Activated naive CD4-positive, alpha-beta T cell treated with anti-CD3 and anti-CD28 coated beads, Interleukin-2, amount 10 ng/mL, durations not matched to agents 7 days and 5 days (primary cell): ENCODE results near the gene SCAANT1.

ENCODE experiments used
- CTCF ChIA-PET: fragments of 350-600 bp; sonication (Branson Sonifier 250); formaldehyde crosslinking; loops from one replicate; lab custom pipeline; 2021; ENCODE audit warnings: antibody characterized with exemption; lab: Charles Lee
- DNase-seq: peaks from one replicate; pipeline ENCODE4 v3.0.0-alpha.2; 2020
- H3K27ac Mint-ChIP-seq: one replicate; pipeline ENCODE4 v1.8.0; 2021; ENCODE audit warnings: mild to moderate bottlenecking, moderate library complexity, mixed read lengths
- H3K27me3 Mint-ChIP-seq: one replicate; pipeline ENCODE4 v1.8.0; 2021; ENCODE audit warnings: mild to moderate bottlenecking, mixed read lengths
- H3K36me3 Mint-ChIP-seq: one replicate; pipeline ENCODE4 v1.8.0; 2021; ENCODE audit warnings: mixed read lengths
- H3K4me1 Mint-ChIP-seq: one replicate; pipeline ENCODE4 v1.8.0; 2021; ENCODE audit warnings: mixed read lengths
- H3K4me3 Mint-ChIP-seq: one replicate; pipeline ENCODE4 v1.8.0; 2021; ENCODE audit warnings: mild to moderate bottlenecking, moderate library complexity, mixed read lengths
- H3K9me3 Mint-ChIP-seq: one replicate; pipeline ENCODE4 v1.8.0; 2021; ENCODE audit warnings: mixed read lengths

Gene SCAANT1

DNA sequence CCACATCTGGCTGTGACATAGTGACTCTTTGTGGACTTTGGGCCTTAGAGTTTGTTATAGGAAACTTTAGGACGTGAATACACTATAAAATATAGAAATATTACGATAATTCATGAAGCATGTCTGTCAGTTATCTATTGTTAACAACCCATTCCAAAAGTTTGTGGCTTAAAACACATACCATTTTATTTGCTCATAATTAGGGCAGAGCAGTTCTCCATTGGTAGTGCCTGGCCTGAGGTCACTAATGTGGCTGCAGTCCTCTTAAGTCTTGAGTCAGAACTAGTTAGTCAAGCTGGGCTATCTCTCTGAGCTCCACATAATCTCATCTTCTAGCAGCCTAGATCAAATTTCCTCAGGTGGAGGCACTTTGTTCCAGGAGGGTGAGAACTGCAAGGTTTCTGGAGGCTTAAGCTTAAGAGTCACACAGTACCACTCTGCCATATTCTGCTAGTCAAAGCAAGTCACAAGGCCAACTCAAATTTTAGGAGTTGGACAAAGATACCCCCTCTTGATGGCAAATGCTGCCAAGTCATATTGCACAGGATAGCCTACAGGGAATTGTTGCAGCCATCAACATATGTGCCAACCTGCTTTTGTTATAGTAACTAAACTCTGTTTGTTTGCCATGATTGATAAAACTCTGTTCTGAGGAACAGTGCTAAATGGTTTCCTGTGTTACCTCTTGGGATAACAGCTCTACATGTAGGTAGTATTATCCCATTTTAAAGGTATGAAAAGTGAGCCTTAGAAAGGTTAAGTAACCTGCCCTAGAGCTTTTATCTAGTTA is 39.9 kb downstream of the SCAANT1 start:
- H3K9me3 Mint-ChIP-seq: no peaks in the 10 kb centered on the region
- no peak overlapping the region for H3K27ac Mint-ChIP-seq
- CTCF ChIA-PET: no interaction called here
- H3K36me3 Mint-ChIP-seq: peaks cover 24% of the 10 kb centered on the region
- H3K4me1 Mint-ChIP-seq: peaks cover 34% of the 10 kb centered on the region
- no peaks in the 10 kb centered on the region for H3K27me3 Mint-ChIP-seq
- H3K4me3 Mint-ChIP-seq: no peak overlapping the region
- DNase-seq: no peak

DNA sequence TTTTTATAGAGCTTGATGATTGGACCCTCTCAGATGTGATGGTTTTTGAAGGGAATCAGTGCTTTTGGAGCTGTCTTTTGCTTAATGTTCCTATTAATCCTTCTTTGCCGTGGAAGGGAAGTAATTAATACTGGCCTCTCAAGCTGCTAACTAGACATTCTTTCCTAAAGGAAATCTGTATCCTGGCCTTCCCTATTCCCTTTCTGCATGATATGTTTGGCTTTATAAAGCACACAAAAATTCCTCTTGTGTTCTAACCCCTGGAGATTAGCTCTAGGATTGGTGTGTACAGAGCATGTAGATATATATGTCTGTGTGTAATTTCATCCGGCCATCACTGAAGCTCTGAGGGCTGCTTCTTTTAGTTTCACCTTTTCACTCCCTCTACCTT is 41.6 kb downstream of the SCAANT1 start:
- H3K9me3 Mint-ChIP-seq: no peaks in the 10 kb centered on the region
- H3K27me3 Mint-ChIP-seq: no peaks in the 10 kb centered on the region
- peaks cover 37% of the 10 kb centered on the region for H3K4me1 Mint-ChIP-seq
- CTCF ChIA-PET: no interaction called here
- peaks cover 32% of the 10 kb centered on the region for H3K36me3 Mint-ChIP-seq
- H3K27ac Mint-ChIP-seq: no peak overlapping the region
- H3K4me3 Mint-ChIP-seq: no peak overlapping the region
- no peak for DNase-seq

DNA sequence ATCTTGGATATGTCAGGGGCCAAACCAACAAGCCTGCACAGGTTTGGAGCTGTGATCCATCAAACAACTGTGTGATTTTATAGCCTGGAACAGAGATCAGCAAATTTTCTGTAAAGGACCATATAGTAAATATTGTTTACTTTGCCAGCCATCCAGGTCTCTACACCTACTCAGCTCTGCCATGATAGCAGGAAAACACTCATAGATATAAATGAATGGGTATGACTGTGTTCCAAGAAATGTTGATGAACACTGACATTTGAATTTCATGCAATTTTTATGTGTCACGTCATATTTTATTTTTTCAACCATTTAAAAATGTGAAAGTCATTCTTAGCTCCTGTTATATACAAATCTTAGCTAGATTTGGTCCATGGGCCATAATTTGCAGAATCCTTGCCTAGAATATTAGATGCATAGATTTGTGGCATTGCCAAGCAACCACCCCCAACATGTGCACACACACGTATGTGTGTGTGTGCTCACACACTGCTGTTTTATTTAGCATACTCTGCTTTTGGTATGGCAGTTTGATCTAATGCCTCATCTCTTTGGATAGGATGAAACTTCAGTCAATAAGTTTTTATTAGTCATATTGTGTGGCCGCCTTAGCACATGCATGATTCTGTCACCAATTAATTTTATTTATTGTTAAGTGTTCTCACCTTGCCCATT is 42.1 kb downstream of the SCAANT1 start:
- CTCF ChIA-PET: no interaction called here
- Mint-ChIP-seq H3K4me1 (peaks cover 41% of the 10 kb centered on the region), H3K4me3 (no peak overlapping the region), H3K27me3 (no peaks in the 10 kb centered on the region), H3K27ac (no peak overlapping the region), H3K9me3 (no peaks in the 10 kb centered on the region), H3K36me3 (peaks cover 33% of the 10 kb centered on the region)
- DNase-seq: no peak

DNA sequence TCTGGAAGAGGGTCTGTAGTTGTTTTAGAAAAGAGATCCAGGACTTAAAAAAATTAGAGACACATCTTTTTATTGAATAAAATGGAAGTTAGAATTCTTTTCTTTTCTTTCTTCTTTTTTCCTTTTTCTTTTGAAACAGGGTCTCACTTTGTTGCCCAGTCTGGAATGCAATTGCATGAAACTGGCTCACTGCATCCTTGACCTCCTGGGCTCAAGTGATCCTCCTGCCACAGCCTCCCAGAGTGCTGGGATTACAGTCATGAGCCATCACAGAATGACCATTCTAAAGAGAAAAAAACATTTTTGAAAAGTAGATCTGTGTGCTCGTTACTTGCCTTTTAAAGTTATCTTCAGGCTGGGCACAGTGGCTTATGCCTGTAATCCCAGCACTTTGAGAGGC is 45.0 kb downstream of the SCAANT1 start:
- H3K27ac Mint-ChIP-seq: peak overlapping the region; percentile 52
- H3K4me3 Mint-ChIP-seq: no peak overlapping the region
- peaks cover 42% of the 10 kb centered on the region for H3K4me1 Mint-ChIP-seq
- no peaks in the 10 kb centered on the region for H3K9me3 Mint-ChIP-seq
- H3K36me3 Mint-ChIP-seq: peaks cover 31% of the 10 kb centered on the region
- H3K27me3 Mint-ChIP-seq: no peaks in the 10 kb centered on the region
- CTCF ChIA-PET: no interaction called here
- no peak for DNase-seq

DNA sequence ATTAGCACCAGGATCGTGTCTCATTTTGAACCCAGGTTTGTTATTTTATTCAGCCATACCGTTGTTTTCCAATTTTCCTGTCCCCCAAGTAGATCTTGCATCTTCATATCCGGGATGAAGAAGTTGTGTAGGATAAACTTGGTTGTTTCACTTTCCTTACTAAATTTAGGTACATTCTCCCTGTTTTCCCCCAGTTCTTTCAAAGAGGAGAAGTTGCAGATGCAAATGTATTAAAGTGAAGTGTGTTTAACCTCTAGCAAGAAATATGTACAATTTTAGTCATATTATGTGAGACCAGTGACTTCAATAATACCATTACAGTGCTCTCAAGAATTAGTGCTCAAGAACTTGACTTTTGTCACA is 47.2 kb downstream of the SCAANT1 start:
- Mint-ChIP-seq H3K4me3 (peak overlapping the region; percentile 82), H3K4me1 (peaks cover 54% of the 10 kb centered on the region), H3K27ac (peak overlapping the region; percentile 87), H3K36me3 (peaks cover 32% of the 10 kb centered on the region), H3K27me3 (no peaks in the 10 kb centered on the region), H3K9me3 (no peaks in the 10 kb centered on the region)
- CTCF ChIA-PET: no interaction called here
- DNase-seq: no peak

DNA sequence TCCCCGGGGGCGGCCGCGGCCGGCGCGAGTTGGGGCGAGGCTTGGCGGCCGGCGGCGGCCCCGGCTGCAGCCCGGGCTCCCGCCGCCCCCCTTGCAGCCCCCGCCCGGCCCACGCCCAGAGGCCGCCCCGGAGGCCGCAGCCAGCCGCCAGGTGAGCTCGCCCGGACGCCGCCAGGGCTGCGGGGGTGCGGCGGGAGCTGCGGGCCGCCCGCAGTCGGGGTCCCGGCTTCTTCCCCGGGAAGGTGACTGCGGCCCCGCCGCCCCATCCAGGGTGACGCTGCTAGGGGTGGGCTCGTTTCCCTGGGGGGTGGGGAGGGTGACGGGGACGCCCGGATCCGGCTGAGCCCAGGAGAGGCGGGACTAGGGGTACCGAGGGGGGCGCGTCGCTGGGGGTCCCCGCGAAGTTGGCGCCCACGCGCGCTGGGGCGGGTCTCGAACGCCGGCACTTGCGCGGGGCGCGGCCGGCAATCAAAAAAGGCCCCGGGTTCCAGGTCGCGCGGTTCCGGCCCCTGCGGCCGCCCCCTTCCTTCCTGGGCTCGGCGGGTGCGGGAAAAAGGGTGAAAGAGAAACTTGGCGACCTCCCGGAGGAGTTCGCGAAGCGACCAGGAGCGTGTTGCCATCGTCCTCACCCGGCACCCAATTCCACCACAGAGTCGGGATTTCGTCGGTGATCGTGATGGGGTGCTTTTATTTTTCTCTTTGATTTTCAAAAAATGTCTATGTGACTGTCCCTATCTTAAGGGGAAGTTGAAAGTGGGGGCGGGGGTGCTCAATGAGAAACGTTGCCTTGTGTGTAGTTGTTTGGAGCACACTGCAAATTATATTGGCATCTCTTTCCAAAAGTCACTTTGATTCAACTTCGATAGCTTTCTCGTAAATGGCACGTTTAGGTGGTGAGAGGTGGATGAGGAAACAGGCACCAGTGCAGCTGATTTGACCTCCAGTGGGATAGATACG is 47.9 kb downstream of the SCAANT1 start:
- Mint-ChIP-seq H3K4me3 (peak overlapping the region; percentile 82), H3K27me3 (no peaks in the 10 kb centered on the region), H3K9me3 (no peaks in the 10 kb centered on the region), H3K4me1 (peaks cover 54% of the 10 kb centered on the region), H3K36me3 (peaks cover 32% of the 10 kb centered on the region), H3K27ac (peak overlapping the region; percentile 87)
- DNase-seq: peak; percentile 66
- CTCF ChIA-PET: no interaction called here

DNA sequence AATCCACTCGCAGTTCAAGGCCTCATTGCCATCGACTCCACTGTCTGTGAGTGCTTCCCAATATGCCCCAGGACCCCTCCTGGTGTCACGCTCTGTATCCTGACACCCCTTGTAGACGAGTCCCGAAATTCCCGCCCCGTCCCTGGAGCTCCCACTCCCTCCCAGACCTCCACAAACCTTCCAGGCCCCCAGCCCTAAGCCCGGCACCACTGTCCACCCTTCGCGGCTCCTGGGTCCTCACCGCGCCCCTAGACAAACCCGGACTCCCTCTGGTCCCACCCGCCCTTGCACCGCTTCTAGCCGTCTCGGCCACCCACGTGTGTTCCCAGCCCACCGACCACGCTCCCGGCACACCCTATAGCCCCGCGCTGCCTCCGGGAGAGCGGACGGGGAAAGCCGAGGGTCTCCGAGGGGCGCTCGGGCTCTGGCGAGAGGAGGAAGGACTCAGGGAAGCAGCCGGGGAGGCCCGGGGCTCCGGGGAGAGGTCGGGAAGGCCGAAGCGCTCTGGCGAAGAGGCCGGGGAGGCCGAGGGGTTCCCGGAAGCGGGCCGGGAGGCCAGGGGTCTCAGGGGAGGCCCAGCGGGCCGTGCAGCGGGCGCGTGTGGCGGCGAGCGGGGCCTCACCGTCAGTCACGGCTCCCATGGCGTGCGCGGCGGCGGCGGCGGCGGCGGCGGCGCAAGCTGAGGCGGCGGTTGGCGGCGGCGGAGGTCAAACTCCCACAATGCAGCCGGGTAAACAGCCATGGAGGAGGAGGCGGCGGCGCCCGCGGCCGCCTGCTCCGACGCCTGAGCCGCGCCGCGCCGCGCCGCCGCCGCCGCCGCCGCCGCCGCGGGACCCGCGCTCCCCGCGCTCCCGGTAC is 48.8 kb downstream of the SCAANT1 start, which contains the start of the genes ATXN7 and THOC7:
Gene ATXN7, plus strand, starts transcription at position 718 of the 858 bp plus-strand sequence. CDS start 48,732 bp downstream, outside the sequence.
Gene THOC7, minus strand, starts transcription at position 656 of the 858 bp plus-strand sequence. Its CDS starts 15 bp downstream, at position 641.
- DNase-seq: peak; percentile 75
- Mint-ChIP-seq H3K36me3 (peaks cover 27% of the 10 kb centered on the region), H3K4me1 (peaks cover 54% of the 10 kb centered on the region)

DNA sequence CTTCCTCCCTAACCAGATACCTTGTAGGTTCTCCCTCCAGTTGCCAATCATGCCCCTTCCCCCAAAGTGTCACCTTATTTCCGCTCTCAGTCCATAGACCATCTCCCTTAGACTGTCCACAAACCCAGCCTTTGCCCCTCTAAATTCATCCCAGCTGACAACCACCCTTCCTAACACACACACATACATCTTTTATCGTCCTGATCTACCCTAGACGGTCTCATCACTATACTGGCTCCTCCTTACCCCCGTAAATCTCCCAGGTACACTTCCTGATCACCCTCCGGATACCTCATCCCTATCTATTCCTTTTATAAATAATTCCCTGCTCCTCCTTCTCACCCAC is 49.4 kb downstream of the SCAANT1 start:
- H3K4me3 Mint-ChIP-seq: peak overlapping the region; percentile 70
- peaks cover 51% of the 10 kb centered on the region for H3K4me1 Mint-ChIP-seq
- H3K36me3 Mint-ChIP-seq: peaks cover 22% of the 10 kb centered on the region
- CTCF ChIA-PET: no interaction called here
- H3K27me3 Mint-ChIP-seq: no peaks in the 10 kb centered on the region
- peak overlapping the region; percentile 93 for H3K27ac Mint-ChIP-seq
- no peak for DNase-seq
- no peaks in the 10 kb centered on the region for H3K9me3 Mint-ChIP-seq

More for the DNA sequence above, 48.8 kb downstream of the SCAANT1 start, which contains the start of the genes ATXN7 and THOC7:
- CTCF ChIA-PET: no interaction called here
- no peaks in the 10 kb centered on the region for H3K27me3 Mint-ChIP-seq
- peak within 1 kb of the TSS; percentile 82 for H3K4me3 Mint-ChIP-seq
- peak within 1 kb of the TSS; percentile 93 for H3K27ac Mint-ChIP-seq
- no peaks in the 10 kb centered on the region for H3K9me3 Mint-ChIP-seq
